ENCODE measurements around the gene MRPS10. TPM values are rescaled to one million over a fixed set of nuclear protein-coding genes. Genes with fewer than 3 reads are reported as not detected.

Gene MRPS10
- total RNA-seq, 1 experiment from 2014 or later = 67.6 TPM

DNA sequence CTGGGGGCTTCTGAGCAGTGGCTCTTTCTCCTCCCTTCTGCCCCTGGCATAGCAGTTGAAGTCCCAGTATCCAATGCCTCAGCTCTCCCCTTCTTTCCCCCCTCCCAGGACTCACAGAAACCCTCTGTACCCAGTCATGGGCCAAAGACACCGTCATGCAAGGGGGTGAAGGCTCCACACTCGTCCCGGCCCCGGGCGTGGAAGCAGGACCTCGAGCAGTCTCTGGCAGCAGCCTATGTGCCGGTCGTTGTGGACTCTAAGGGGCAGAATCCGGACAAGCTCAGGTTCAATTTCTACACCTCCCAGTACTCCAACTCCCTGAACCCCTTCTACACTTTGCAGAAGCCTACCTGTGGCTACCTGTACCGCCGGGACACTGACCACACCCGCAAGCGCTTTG is 54.8 kb downstream of the MRPS10 start:
- ChIA-PET POLR2A (no interaction called here), CTCF (interaction anchor here (0.6 kb wide), 1 partner anchor 61 kb away, joined by 6 read pairs; no protein-coding TSS in a partner anchor)
- TF ChIP-seq TCF7L2 (IDR thresholded peaks at IDR 0.05; ENCODE audit: low read depth, low read length) = no peak
- no peak for TF ChIP-seq SIN3A (IDR thresholded peaks at IDR 0.05; ENCODE audit: borderline replicate concordance, insufficient read depth, low read depth, low read length)
- TF ChIP-seq, protein P1, sequence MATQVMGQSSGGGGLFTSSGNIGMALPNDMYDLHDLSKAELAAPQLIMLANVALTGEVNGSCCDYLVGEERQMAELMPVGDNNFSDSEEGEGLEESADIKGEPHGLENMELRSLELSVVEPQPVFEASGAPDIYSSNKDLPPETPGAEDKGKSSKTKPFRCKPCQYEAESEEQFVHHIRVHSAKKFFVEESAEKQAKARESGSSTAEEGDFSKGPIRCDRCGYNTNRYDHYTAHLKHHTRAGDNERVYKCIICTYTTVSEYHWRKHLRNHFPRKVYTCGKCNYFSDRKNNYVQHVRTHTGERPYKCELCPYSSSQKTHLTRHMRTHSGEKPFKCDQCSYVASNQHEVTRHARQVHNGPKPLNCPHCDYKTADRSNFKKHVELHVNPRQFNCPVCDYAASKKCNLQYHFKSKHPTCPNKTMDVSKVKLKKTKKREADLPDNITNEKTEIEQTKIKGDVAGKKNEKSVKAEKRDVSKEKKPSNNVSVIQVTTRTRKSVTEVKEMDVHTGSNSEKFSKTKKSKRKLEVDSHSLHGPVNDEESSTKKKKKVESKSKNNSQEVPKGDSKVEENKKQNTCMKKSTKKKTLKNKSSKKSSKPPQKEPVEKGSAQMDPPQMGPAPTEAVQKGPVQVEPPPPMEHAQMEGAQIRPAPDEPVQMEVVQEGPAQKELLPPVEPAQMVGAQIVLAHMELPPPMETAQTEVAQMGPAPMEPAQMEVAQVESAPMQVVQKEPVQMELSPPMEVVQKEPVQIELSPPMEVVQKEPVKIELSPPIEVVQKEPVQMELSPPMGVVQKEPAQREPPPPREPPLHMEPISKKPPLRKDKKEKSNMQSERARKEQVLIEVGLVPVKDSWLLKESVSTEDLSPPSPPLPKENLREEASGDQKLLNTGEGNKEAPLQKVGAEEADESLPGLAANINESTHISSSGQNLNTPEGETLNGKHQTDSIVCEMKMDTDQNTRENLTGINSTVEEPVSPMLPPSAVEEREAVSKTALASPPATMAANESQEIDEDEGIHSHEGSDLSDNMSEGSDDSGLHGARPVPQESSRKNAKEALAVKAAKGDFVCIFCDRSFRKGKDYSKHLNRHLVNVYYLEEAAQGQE (IDR thresholded peaks at IDR 0.05; ENCODE audit: insufficient read depth in 1 of 2, low read depth in 2 of 2, low read length in 1 of 2) = no peak
- TF ChIP-seq, protein P2, sequence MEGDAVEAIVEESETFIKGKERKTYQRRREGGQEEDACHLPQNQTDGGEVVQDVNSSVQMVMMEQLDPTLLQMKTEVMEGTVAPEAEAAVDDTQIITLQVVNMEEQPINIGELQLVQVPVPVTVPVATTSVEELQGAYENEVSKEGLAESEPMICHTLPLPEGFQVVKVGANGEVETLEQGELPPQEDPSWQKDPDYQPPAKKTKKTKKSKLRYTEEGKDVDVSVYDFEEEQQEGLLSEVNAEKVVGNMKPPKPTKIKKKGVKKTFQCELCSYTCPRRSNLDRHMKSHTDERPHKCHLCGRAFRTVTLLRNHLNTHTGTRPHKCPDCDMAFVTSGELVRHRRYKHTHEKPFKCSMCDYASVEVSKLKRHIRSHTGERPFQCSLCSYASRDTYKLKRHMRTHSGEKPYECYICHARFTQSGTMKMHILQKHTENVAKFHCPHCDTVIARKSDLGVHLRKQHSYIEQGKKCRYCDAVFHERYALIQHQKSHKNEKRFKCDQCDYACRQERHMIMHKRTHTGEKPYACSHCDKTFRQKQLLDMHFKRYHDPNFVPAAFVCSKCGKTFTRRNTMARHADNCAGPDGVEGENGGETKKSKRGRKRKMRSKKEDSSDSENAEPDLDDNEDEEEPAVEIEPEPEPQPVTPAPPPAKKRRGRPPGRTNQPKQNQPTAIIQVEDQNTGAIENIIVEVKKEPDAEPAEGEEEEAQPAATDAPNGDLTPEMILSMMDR (IDR thresholded peaks at IDR 0.05) = no peak
- TF ChIP-seq POLR2AphosphoS5 (IDR thresholded peaks at IDR 0.05; ENCODE audit: low read depth, low read length) = no peak
- Histone ChIP-seq H3K36me3 (ENCODE audit: control insufficient read depth, insufficient read depth, low read length) (no peaks in the 10 kb centered on the region), H3K4me3 (ENCODE audit: low read depth in 2 of 2, low read length in 2 of 2) (no peak overlapping the region), H3K4me1 (ENCODE audit: control insufficient read depth, insufficient read depth, low read length) (peaks cover 9% of the 10 kb centered on the region), H3K27ac (ENCODE audit: low read length) (no peak overlapping the region), H3K9me3 (ENCODE audit: control insufficient read depth, insufficient read depth, low read depth, low read length) (no peaks in the 10 kb centered on the region), H3K27me3 (ENCODE audit: control insufficient read depth, insufficient read depth, low read length) (no peaks in the 10 kb centered on the region)
- BruUV-seq (replicated peaks) = no TSS peak
- in situ Hi-C loops (cut with HindIII; ENCODE audit: low pct_unique_long_range_greater_than_20kb, low sequenced_read_pairs) (no loop called here), intact Hi-C loops (cut with micrococcal nuclease; ENCODE audit: unreplicated experiment) (no loop called here)
- ATAC-seq (no peak), DNase-seq (ENCODE audit: low read depth, low spot score) (no peak)

DNA sequence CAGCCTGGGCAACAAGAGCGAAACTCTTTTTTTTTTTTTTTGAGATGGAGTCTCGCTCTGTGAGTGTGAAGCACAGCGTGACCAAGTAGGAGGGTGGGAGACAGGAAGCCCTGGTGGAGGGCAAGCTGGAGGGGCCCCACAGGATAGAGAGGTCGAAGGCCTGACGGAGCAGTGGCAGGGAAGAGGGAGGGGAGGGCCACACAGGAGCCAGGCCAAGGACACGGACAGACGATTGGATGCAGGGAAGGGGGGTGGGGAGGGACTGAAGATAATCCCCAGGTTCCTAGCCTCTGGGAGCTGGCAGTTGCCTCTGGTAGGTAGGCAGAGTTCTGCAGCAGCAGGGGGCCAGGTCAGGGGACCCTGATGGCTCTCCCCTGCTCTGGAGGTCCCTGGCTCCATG is 55.3 kb downstream of the MRPS10 start:
- Histone ChIP-seq H3K9me3 (ENCODE audit: control insufficient read depth, insufficient read depth, low read depth, low read length) (no peaks in the 10 kb centered on the region), H3K4me1 (ENCODE audit: control insufficient read depth, insufficient read depth, low read length) (peaks cover 9% of the 10 kb centered on the region), H3K27ac (ENCODE audit: low read length) (no peak overlapping the region), H3K4me3 (ENCODE audit: low read depth in 2 of 2, low read length in 2 of 2) (no peak overlapping the region), H3K27me3 (ENCODE audit: control insufficient read depth, insufficient read depth, low read length) (no peaks in the 10 kb centered on the region), H3K36me3 (ENCODE audit: control insufficient read depth, insufficient read depth, low read length) (no peaks in the 10 kb centered on the region)
- ChIA-PET CTCF (interaction anchor here (0.6 to 0.7 kb wide), 2 partner anchors 34 to 61 kb away, joined by 6 to 10 read pairs; no protein-coding TSS in a partner anchor), POLR2A (no interaction called here)
- BruUV-seq (replicated peaks) = no TSS peak
- ATAC-seq (no peak), DNase-seq (ENCODE audit: low read depth, low spot score) (no peak)
- in situ Hi-C loops (cut with HindIII; ENCODE audit: low pct_unique_long_range_greater_than_20kb, low sequenced_read_pairs) = no loop called here
- TF ChIP-seq, protein P1 (IDR thresholded peaks at IDR 0.05; ENCODE audit: insufficient read depth in 1 of 2, low read depth in 2 of 2, low read length in 1 of 2) = no peak
- TF ChIP-seq SIN3A (IDR thresholded peaks at IDR 0.05; ENCODE audit: borderline replicate concordance, insufficient read depth, low read depth, low read length) = no peak
- TF ChIP-seq, protein P2 (IDR thresholded peaks at IDR 0.05) = no peak
- no peak for TF ChIP-seq TCF7L2 (IDR thresholded peaks at IDR 0.05; ENCODE audit: low read depth, low read length)
- no peak for TF ChIP-seq POLR2AphosphoS5 (IDR thresholded peaks at IDR 0.05; ENCODE audit: low read depth, low read length)
- intact Hi-C loops (cut with micrococcal nuclease; ENCODE audit: unreplicated experiment) = no loop called here

Data from Panc1 (cell line).